Mesenchymal stem cell (in vitro differentiated cells and primary cell): Measurements from ENCODE around the gene TTC32.
"Not testable (repeated sequence)": the region's sequence is repeated elsewhere in the genome, so short reads cannot be mapped to it uniquely, and the experiment has no call there.

Source experiments
- DNase-seq: peaks from one replicate; pipeline ENCODE4 v3.0.0-alpha.2; 2013
- H2AFZ ChIP-seq: one replicate; pipeline ENCODE4 v1.6.1; 2013; ENCODE audit warnings: low read depth, mild to moderate bottlenecking, control low read depth, inconsistent platforms, low read length, moderate library complexity
- H2AK5ac ChIP-seq: 2 replicates; pipeline ENCODE4 v1.6.1; 2013; ENCODE audit warnings: low read length, moderate library complexity, mild to moderate bottlenecking, inconsistent platforms; ENCODE audit not compliant: severe bottlenecking
- H2BK120ac ChIP-seq: one replicate; pipeline ENCODE4 v1.6.1; 2013; ENCODE audit warnings: low read depth, mild to moderate bottlenecking, inconsistent platforms, low read length, moderate library complexity
- H2BK12ac ChIP-seq, 2 experiments: one replicate each; pipeline ENCODE4 v1.6.1; 2013; ENCODE audit warnings: inconsistent platforms in 2 of 2, low read length in 2 of 2, mild to moderate bottlenecking in 2 of 2, moderate library complexity in 2 of 2, control low read depth in 1 of 2
- H2BK15ac ChIP-seq: one replicate; pipeline ENCODE4 v1.6.1; 2013; ENCODE audit warnings: mild to moderate bottlenecking, low read depth, inconsistent platforms; ENCODE audit not compliant: poor library complexity, severe bottlenecking
- H2BK5ac ChIP-seq: 2 replicates; pipeline ENCODE4 v1.6.1; 2013; ENCODE audit warnings: low read depth, mild to moderate bottlenecking, low read length, control low read depth, inconsistent platforms; ENCODE audit not compliant: poor library complexity, severe bottlenecking
- H3K14ac ChIP-seq, 2 experiments: one replicate each; pipeline ENCODE4 v1.6.1; 2013; ENCODE audit warnings: inconsistent platforms in 2 of 2, low read length in 2 of 2, control low read depth in 1 of 2, mild to moderate bottlenecking in 1 of 2, moderate library complexity in 1 of 2
- H3K18ac ChIP-seq, 2 experiments: one replicate each; pipeline ENCODE4 v1.6.1; 2013; ENCODE audit warnings: inconsistent platforms in 2 of 2, low read length in 2 of 2, control low read depth in 1 of 2, low read depth in 1 of 2, mild to moderate bottlenecking in 1 of 2
- H3K23ac ChIP-seq, 2 experiments: one replicate each; pipeline ENCODE4 v1.6.1; 2013; ENCODE audit warnings: inconsistent platforms in 2 of 2, low read length in 2 of 2, mild to moderate bottlenecking in 2 of 2, moderate library complexity in 2 of 2, control low read depth in 1 of 2
- H3K27ac ChIP-seq: 2 replicates; pipeline ENCODE4 v1.5.1; 2013; ENCODE audit warnings: mild to moderate bottlenecking, moderate library complexity, low read length, control low read depth, inconsistent platforms; ENCODE audit not compliant: poor library complexity, severe bottlenecking
- H3K27me3 ChIP-seq, 2 experiments: 2 replicates each; pipeline versions ENCODE4 v1.6.1 to v1.7.0; 2013; ENCODE audit warnings: low read length in 2 of 2, mild to moderate bottlenecking in 2 of 2, moderate library complexity in 2 of 2, control low read depth in 1 of 2, inconsistent platforms in 1 of 2; ENCODE audit not compliant: control insufficient read depth in 1 of 2, insufficient read depth in 1 of 2
- H3K36me3 ChIP-seq, 2 experiments: 2 replicates each; pipeline versions ENCODE4 v1.6.1 to v1.7.0; 2013; ENCODE audit warnings: low read length in 2 of 2, control low read depth in 1 of 2, inconsistent platforms in 1 of 2, low read depth in 1 of 2, mild to moderate bottlenecking in 1 of 2; ENCODE audit not compliant: insufficient read depth in 2 of 2, control insufficient read depth in 1 of 2
- H3K4ac ChIP-seq, 2 experiments: one replicate each; pipeline ENCODE4 v1.6.1; 2013; ENCODE audit warnings: inconsistent platforms in 2 of 2, low read length in 2 of 2, mild to moderate bottlenecking in 2 of 2, moderate library complexity in 2 of 2, control low read depth in 1 of 2, low read depth in 1 of 2
- H3K4me1 ChIP-seq: 2 replicates; pipeline ENCODE4 v1.6.1; 2013; ENCODE audit warnings: low read depth, low read length, control low read depth; ENCODE audit not compliant: control insufficient read depth, insufficient read depth
- H3K4me2 ChIP-seq: 2 replicates; pipeline ENCODE4 v1.6.1; 2013; ENCODE audit warnings: low read length, mild to moderate bottlenecking, inconsistent platforms; ENCODE audit not compliant: poor library complexity, severe bottlenecking
- H3K4me3 ChIP-seq, 2 experiments: 2 replicates each; pipeline versions ENCODE4 v1.5.1 to v1.7.0; 2013; ENCODE audit warnings: low read length in 2 of 2, mild to moderate bottlenecking in 2 of 2, control low read depth in 1 of 2, low read depth in 1 of 2; ENCODE audit not compliant: insufficient read depth in 1 of 2
- H3K79me1 ChIP-seq: replicated peaks from 2 replicates; pipeline ENCODE4 v1.6.1; 2013; ENCODE audit warnings: mild to moderate bottlenecking, control low read depth, low read length, inconsistent platforms; ENCODE audit not compliant: poor library complexity, severe bottlenecking
- H3K9ac ChIP-seq: 2 replicates; pipeline ENCODE4 v1.7.0; 2013; ENCODE audit warnings: mild to moderate bottlenecking, low read length, moderate library complexity
- H3K9me3 ChIP-seq: 2 replicates; pipeline ENCODE4 v1.7.0; 2013; ENCODE audit warnings: mild to moderate bottlenecking, low read length; ENCODE audit not compliant: control insufficient read depth
- H4K8ac ChIP-seq: one replicate; pipeline ENCODE4 v1.6.1; 2013; ENCODE audit warnings: inconsistent platforms, mild to moderate bottlenecking, low read length, moderate library complexity
- H4K91ac ChIP-seq: one replicate; pipeline ENCODE4 v1.6.1; 2013; ENCODE audit warnings: mild to moderate bottlenecking, low read length, inconsistent platforms
- WGBS: methylation state at CpG from one replicate; pipeline ENCODE4 v1.1.7; 2013; ENCODE audit warnings: mixed read lengths; 5-methylcytosine and 5-hydroxymethylcytosine counted together

Gene TTC32

GRCh38 chr2:19924526-19924925 lies 22.7 kb upstream of the TTC32 start:
- H2AFZ ChIP-seq, H3K9ac ChIP-seq, H3K79me1 ChIP-seq, H4K8ac ChIP-seq, H3K18ac ChIP-seq, H3K27me3 ChIP-seq, H2BK15ac ChIP-seq, H3K4me2 ChIP-seq, DNase-seq, H3K27ac ChIP-seq, H3K4ac ChIP-seq, H3K23ac ChIP-seq, H3K4me3 ChIP-seq, H2AK5ac ChIP-seq, H2BK120ac ChIP-seq, H2BK12ac ChIP-seq, H3K4me1 ChIP-seq, H3K14ac ChIP-seq, H2BK5ac ChIP-seq, H4K91ac ChIP-seq: not testable (repeated sequence)
- 81% methylated on average over 4 of the region's 4 CpGs for WGBS
- Histone ChIP-seq H3K36me3 (peaks cover 9 to 36% of the 10 kb centered on the region in 2 experiments), H3K9me3 (peaks cover 21% of the 10 kb centered on the region)

- not testable (repeated sequence) for H3K4ac ChIP-seq, H3K27me3 ChIP-seq, H3K9me3 ChIP-seq, H2BK12ac ChIP-seq, DNase-seq, H2AFZ ChIP-seq, H4K8ac ChIP-seq, H3K4me2 ChIP-seq, H3K27ac ChIP-seq, H3K79me1 ChIP-seq, H2BK15ac ChIP-seq, H3K14ac ChIP-seq, H4K91ac ChIP-seq, H3K23ac ChIP-seq, H2BK120ac ChIP-seq, H2AK5ac ChIP-seq, H3K18ac ChIP-seq, H3K4me1 ChIP-seq, H3K4me3 ChIP-seq, H3K9ac ChIP-seq, H2BK5ac ChIP-seq
- H3K36me3 ChIP-seq = peaks cover 3 to 18% of the 10 kb centered on the region in 2 experiments
- 100% methylated on average over 1 of the region's 3 CpGs for WGBS
Measured at GRCh38 chr2:19922188-19922587, 20.4 kb upstream of the TTC32 start.

- Histone ChIP-seq H4K8ac (no peak overlapping the region), H3K18ac (no peak overlapping the region), H3K27me3 (no peaks in the 10 kb centered on the region), H2BK15ac (no peak overlapping the region), H3K23ac (no peak overlapping the region), H2AK5ac (no peak overlapping the region), H3K36me3 (peaks cover 13 to 27% of the 10 kb centered on the region in 2 experiments), H3K4me2 (no peak overlapping the region), H2AFZ (no peak overlapping the region), H2BK12ac (no peak overlapping the region), H4K91ac (no peak overlapping the region), H3K4ac (peak overlapping the region in 1 of 2 experiments; percentile 71), H2BK5ac (no peak overlapping the region), H3K79me1 (peaks cover 8% of the 10 kb centered on the region), H3K14ac (no peak overlapping the region), H3K4me1 (peaks cover 2% of the 10 kb centered on the region), H2BK120ac (no peak overlapping the region), H3K9me3 (no peaks in the 10 kb centered on the region), H3K27ac (no peak overlapping the region), H3K9ac (no peak overlapping the region), H3K4me3 (no peak overlapping the region)
- DNase-seq = no peak
- WGBS = 78% methylated on average over 6 of the region's 6 CpGs
Measured at GRCh38 chr2:19916385-19916950, 14.7 kb upstream of the TTC32 start.

- WGBS = 82% methylated on average over 1 of the region's 1 CpG
- H3K36me3 ChIP-seq = peaks cover 13 to 35% of the 10 kb centered on the region in 2 experiments
- no peak overlapping the region for H4K91ac ChIP-seq
- no peak overlapping the region for H2BK15ac ChIP-seq
- no peaks in the 10 kb centered on the region for H3K27me3 ChIP-seq
- DNase-seq = no peak
- H3K18ac ChIP-seq = no peak overlapping the region
- H3K14ac ChIP-seq = no peak overlapping the region
- no peak overlapping the region for H3K23ac ChIP-seq
- no peaks in the 10 kb centered on the region for H3K9me3 ChIP-seq
- no peak overlapping the region for H2AK5ac ChIP-seq
- H2BK120ac ChIP-seq = no peak overlapping the region
- H3K4ac ChIP-seq = no peak overlapping the region
- no peak overlapping the region for H2BK12ac ChIP-seq
- no peak overlapping the region for H3K9ac ChIP-seq
- peaks cover 2% of the 10 kb centered on the region for H3K4me1 ChIP-seq
- no peak overlapping the region for H4K8ac ChIP-seq
- H2AFZ ChIP-seq = no peak overlapping the region
- H3K27ac ChIP-seq = no peak overlapping the region
- H3K4me3 ChIP-seq = no peak overlapping the region
- no peak overlapping the region for H2BK5ac ChIP-seq
- no peak overlapping the region for H3K4me2 ChIP-seq
- H3K79me1 ChIP-seq = peaks cover 10% of the 10 kb centered on the region
Measured at GRCh38 chr2:19914266-19914975, 12.6 kb upstream of the TTC32 start.
